Measurements from ENCODE around the gene PBRM1. TPM values are rescaled to one million over a fixed set of nuclear protein-coding genes. Genes with fewer than 3 reads are reported as not detected.

Gene PBRM1
- total and polyA plus RNA-seq, 2 of the 13 experiments (the other 11 are each of a cell fraction or from before 2014, with no cell fraction given) = 10.9 to 33.2 TPM

DNA sequence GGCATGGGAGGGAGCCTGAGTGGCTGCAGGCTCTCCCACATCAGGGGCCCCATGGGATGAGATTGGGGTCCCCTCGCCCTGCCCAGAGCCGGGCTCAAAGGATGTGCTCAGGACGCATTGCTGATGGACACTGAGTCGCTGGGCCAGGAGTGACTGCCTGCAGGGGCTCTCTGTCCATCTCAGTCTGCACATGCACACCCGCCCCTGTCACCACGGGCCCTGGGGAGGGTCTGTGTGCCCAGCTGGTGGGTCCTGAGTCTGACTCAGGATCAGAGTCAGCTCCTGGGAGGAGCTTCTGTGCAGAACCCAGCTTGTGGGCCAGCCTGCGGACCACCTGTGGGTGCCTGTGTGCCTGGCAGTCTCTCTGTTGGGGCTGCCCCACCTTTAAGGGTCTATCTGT, 172.4 kb downstream of the PBRM1 start:
- POLR2A ChIA-PET = no interaction called here
- no peak for FAIRE-seq
- CTCF ChIA-PET (ENCODE audit: low intra/inter-chr PET ratio, low total read pairs) = no interaction called here
- no peak overlapping the region for H3K4me2 ChIP-seq (ENCODE audit: low read depth, low read length)
- in situ Hi-C loops (cut with HindIII; ENCODE audit: extremely low pct_ligation_motif_present, low pct_unique_long_range_greater_than_20kb) (no loop called here), intact Hi-C loops (cut with micrococcal nuclease; ENCODE audit: unreplicated experiment) (no loop called here)
- WGBS (ENCODE audit: low lambda C conversion rate) = no CpG with 5 or more reads among the region's 7 CpGs
- ATAC-seq = no peak
- no TSS peak for BruUV-seq (replicated peaks)
- H3K36me3 ChIP-seq (replicated peaks in 1 of 2; ENCODE audit: control insufficient read depth in 1 of 2, insufficient read depth in 2 of 2, low read length in 2 of 2) = no peaks in the 10 kb centered on the region
- H2AFZ ChIP-seq (ENCODE audit: low read length) = no peak overlapping the region
- H3K4me1 ChIP-seq (ENCODE audit: insufficient read depth, low read length) = peaks cover 23% of the 10 kb centered on the region
- no peak for DNase-seq (ENCODE audit: low spot score)
- H3K9me3 ChIP-seq (ENCODE audit: low read length) = no peaks in the 10 kb centered on the region
- H3K27ac ChIP-seq (ENCODE audit: extremely low read length, insufficient read depth, low read length) = no peak overlapping the region
- peaks cover 27 to 89% of the 10 kb centered on the region in 2 experiments for H3K27me3 ChIP-seq (ENCODE audit: control insufficient read depth in 1 of 2, insufficient read depth in 2 of 2, low read length in 2 of 2)
- H3K4me3 ChIP-seq (replicated peaks in 1 of 3; ENCODE audit: insufficient read depth in 1 of 3, low read depth in 2 of 3, low read length in 3 of 3) = no peak overlapping the region
- H3K79me2 ChIP-seq (ENCODE audit: insufficient read depth, low read length) = no peaks in the 10 kb centered on the region
- no peaks in the 10 kb centered on the region for H4K20me1 ChIP-seq (ENCODE audit: insufficient read depth, low read length)
- H3K9ac ChIP-seq (ENCODE audit: insufficient read depth, low read depth, low read length) = no peak overlapping the region
- TF ChIP-seq ZNF451 (CRISPR knock-in tag; IDR thresholded peaks at IDR 0.05) (no peak), CHD2 (IDR thresholded peaks at IDR 0.05; ENCODE audit: low read depth, low read length) (no peak), FOSL1 (CRISPR knock-in tag; IDR thresholded peaks at IDR 0.05; ENCODE audit: borderline replicate concordance) (no peak), ISX (CRISPR knock-in tag; conservative IDR thresholded peaks at IDR 0.05) (no peak), SAP130 (CRISPR knock-in tag; IDR thresholded peaks at IDR 0.05; ENCODE audit: low read depth) (no peak), TSC22D2 (CRISPR knock-in tag; IDR thresholded peaks at IDR 0.05; ENCODE audit: borderline replicate concordance) (no peak), HNRNPH1 (optimal IDR thresholded peaks at IDR 0.05; ENCODE audit: low read depth, low read length) (no peak), ZNF574 (CRISPR knock-in tag; IDR thresholded peaks at IDR 0.05) (no peak), IRX3 (CRISPR knock-in tag; IDR thresholded peaks at IDR 0.05; ENCODE audit: borderline replicate concordance, low read depth) (no peak), ZNF549 (CRISPR knock-in tag; IDR thresholded peaks at IDR 0.05) (no peak), PRDM15 (CRISPR knock-in tag; IDR thresholded peaks at IDR 0.05) (no peak)
- TF ChIP-seq, protein P1, sequence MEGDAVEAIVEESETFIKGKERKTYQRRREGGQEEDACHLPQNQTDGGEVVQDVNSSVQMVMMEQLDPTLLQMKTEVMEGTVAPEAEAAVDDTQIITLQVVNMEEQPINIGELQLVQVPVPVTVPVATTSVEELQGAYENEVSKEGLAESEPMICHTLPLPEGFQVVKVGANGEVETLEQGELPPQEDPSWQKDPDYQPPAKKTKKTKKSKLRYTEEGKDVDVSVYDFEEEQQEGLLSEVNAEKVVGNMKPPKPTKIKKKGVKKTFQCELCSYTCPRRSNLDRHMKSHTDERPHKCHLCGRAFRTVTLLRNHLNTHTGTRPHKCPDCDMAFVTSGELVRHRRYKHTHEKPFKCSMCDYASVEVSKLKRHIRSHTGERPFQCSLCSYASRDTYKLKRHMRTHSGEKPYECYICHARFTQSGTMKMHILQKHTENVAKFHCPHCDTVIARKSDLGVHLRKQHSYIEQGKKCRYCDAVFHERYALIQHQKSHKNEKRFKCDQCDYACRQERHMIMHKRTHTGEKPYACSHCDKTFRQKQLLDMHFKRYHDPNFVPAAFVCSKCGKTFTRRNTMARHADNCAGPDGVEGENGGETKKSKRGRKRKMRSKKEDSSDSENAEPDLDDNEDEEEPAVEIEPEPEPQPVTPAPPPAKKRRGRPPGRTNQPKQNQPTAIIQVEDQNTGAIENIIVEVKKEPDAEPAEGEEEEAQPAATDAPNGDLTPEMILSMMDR (CRISPR knock-in tag; IDR thresholded peaks at IDR 0.05) = no peak
- TF ChIP-seq, protein P2, sequence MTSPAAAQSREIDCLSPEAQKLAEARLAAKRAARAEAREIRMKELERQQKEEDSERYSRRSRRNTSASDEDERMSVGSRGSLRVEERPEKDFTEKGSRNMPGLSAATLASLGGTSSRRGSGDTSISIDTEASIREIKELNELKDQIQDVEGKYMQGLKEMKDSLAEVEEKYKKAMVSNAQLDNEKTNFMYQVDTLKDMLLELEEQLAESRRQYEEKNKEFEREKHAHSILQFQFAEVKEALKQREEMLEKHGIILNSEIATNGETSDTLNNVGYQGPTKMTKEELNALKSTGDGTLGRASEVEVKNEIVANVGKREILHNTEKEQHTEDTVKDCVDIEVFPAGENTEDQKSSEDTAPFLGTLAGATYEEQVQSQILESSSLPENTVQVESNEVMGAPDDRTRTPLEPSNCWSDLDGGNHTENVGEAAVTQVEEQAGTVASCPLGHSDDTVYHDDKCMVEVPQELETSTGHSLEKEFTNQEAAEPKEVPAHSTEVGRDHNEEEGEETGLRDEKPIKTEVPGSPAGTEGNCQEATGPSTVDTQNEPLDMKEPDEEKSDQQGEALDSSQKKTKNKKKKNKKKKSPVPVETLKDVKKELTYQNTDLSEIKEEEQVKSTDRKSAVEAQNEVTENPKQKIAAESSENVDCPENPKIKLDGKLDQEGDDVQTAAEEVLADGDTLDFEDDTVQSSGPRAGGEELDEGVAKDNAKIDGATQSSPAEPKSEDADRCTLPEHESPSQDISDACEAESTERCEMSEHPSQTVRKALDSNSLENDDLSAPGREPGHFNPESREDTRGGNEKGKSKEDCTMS (CRISPR knock-in tag; conservative IDR thresholded peaks at IDR 0.05) = no peak
